ENCODE measurements around the gene TSHZ1.

Gene TSHZ1

GRCh38 chr18:75210274-75211001 is at the start of gene TSHZ1 (continued):
- TF ChIP-seq ZNF223 (tag by site-specific recombination; IDR thresholded peaks at IDR 0.05) (no peak), ZNF362 (tag by site-specific recombination; IDR thresholded peaks at IDR 0.05) (0 out of 2 replicates have a peak, but pooled peaks have one; percentile 29), SP2 (tag by site-specific recombination; IDR thresholded peaks at IDR 0.05) (peak; percentile 40), YY1 (tag by site-specific recombination; IDR thresholded peaks at IDR 0.05) (no peak), PRDM1 (tag by site-specific recombination; IDR thresholded peaks at IDR 0.05) (peak; percentile 91), KLF17 (tag by site-specific recombination; IDR thresholded peaks at IDR 0.05) (no peak), GLIS2 (tag by site-specific recombination; IDR thresholded peaks at IDR 0.05) (no peak)

GRCh38 chr18:75161256-75162028 is 49.2 kb upstream of the TSHZ1 start:
- Histone ChIP-seq H3K9me3 (ENCODE audit: control insufficient read depth, insufficient read depth, low read depth, low read length) (no peaks in the 10 kb centered on the region), H3K4me3 (ENCODE audit: low read depth, low read length) (no peak overlapping the region), H3K36me3 (ENCODE audit: control insufficient read depth in 2 of 2, insufficient read depth in 1 of 2, low read length in 2 of 2) (no peaks in the 10 kb centered on the region), H3K4me1 (ENCODE audit: control insufficient read depth, insufficient read depth, low read length) (no peaks in the 10 kb centered on the region), H3K27ac (ENCODE audit: extremely low read depth, low read depth, low read length) (no peak overlapping the region)
- no peak for TF ChIP-seq SP3 (tag by site-specific recombination; IDR thresholded peaks at IDR 0.05)
- TF ChIP-seq PRDM10 (tag by site-specific recombination; IDR thresholded peaks at IDR 0.05), result no peak
- TF ChIP-seq ZNF571 (tag by site-specific recombination; IDR thresholded peaks at IDR 0.05), result no peak
- no peak for TF ChIP-seq ZNF585B (tag by site-specific recombination; IDR thresholded peaks at IDR 0.05)
- no peak for TF ChIP-seq KLF10 (tag by site-specific recombination; IDR thresholded peaks at IDR 0.05)
- no peak for TF ChIP-seq ZNF16 (tag by site-specific recombination; IDR thresholded peaks at IDR 0.05; ENCODE audit: low read depth)
- TF ChIP-seq ZNF112 (tag by site-specific recombination; IDR thresholded peaks at IDR 0.05), result no peak
- no peak for TF ChIP-seq ZNF777 (tag by site-specific recombination; IDR thresholded peaks at IDR 0.05; ENCODE audit: borderline replicate concordance)
- no peak for TF ChIP-seq ZNF391 (tag by site-specific recombination; IDR thresholded peaks at IDR 0.05; ENCODE audit: borderline replicate concordance, low read depth)
- TF ChIP-seq ZNF274 (IDR thresholded peaks at IDR 0.05; ENCODE audit: low read length), result no peak
- no peak for TF ChIP-seq ZNF274 (tag by site-specific recombination; IDR thresholded peaks at IDR 0.05; ENCODE audit: borderline replicate concordance)
- no peak for TF ChIP-seq ZNF510 (tag by site-specific recombination; IDR thresholded peaks at IDR 0.05; ENCODE audit: insufficient replicate concordance)
- TF ChIP-seq MZF1 (tag by site-specific recombination; IDR thresholded peaks at IDR 0.05; ENCODE audit: borderline replicate concordance), result no peak
- no peak for TF ChIP-seq TCF7L2 (IDR thresholded peaks at IDR 0.05; ENCODE audit: borderline replicate concordance, low read depth, low read length)
- TF ChIP-seq ZNF837 (tag by site-specific recombination; IDR thresholded peaks at IDR 0.05), result no peak
- TF ChIP-seq KLF7 (tag by site-specific recombination; IDR thresholded peaks at IDR 0.05; ENCODE audit: borderline replicate concordance), result no peak
- no peak for TF ChIP-seq ZNF76 (tag by site-specific recombination; IDR thresholded peaks at IDR 0.05; ENCODE audit: borderline replicate concordance, low read depth)
- CTCF ChIA-PET, result no interaction called here
- POLR2A ChIA-PET, result no interaction called here

Data from HEK293 (cell line).